Skeletal muscle satellite cell (primary cell): ENCODE results near the gene DNMT3L.
"Not testable (repeated sequence)": the region's sequence is repeated elsewhere in the genome, so short reads cannot be mapped to it uniquely, and the experiment has no call there.

Source experiments
- H3K27me3 ChIP-seq: 2 replicates; pipeline ENCODE4 v1.7.0; 2013; ENCODE audit warnings: low read length; ENCODE audit not compliant: control insufficient read depth, insufficient read depth
- H3K36me3 ChIP-seq: 2 replicates; pipeline ENCODE4 v1.7.0; 2013; ENCODE audit warnings: mild to moderate bottlenecking, control low read depth, low read length; ENCODE audit not compliant: insufficient read depth
- H3K4me1 ChIP-seq: 2 replicates; pipeline ENCODE4 v1.7.0; 2013; ENCODE audit warnings: low read length; ENCODE audit not compliant: control insufficient read depth, insufficient read depth
- H3K4me2 ChIP-seq: 2 replicates; pipeline ENCODE4 v1.7.0; 2013; ENCODE audit warnings: mild to moderate bottlenecking, low read length
- H3K4me3 ChIP-seq: 2 replicates; pipeline ENCODE4 v1.7.0; 2013; ENCODE audit warnings: low read length
- H3K9ac ChIP-seq: 2 replicates; pipeline ENCODE4 v1.7.0; 2013; ENCODE audit warnings: mild to moderate bottlenecking, low read depth, low read length, moderate library complexity
- H3K9me3 ChIP-seq: replicated peaks from 2 replicates; pipeline ENCODE4 v1.7.0; 2013; ENCODE audit warnings: mild to moderate bottlenecking, control low read depth, low read length

DNMT3L gene

DNA sequence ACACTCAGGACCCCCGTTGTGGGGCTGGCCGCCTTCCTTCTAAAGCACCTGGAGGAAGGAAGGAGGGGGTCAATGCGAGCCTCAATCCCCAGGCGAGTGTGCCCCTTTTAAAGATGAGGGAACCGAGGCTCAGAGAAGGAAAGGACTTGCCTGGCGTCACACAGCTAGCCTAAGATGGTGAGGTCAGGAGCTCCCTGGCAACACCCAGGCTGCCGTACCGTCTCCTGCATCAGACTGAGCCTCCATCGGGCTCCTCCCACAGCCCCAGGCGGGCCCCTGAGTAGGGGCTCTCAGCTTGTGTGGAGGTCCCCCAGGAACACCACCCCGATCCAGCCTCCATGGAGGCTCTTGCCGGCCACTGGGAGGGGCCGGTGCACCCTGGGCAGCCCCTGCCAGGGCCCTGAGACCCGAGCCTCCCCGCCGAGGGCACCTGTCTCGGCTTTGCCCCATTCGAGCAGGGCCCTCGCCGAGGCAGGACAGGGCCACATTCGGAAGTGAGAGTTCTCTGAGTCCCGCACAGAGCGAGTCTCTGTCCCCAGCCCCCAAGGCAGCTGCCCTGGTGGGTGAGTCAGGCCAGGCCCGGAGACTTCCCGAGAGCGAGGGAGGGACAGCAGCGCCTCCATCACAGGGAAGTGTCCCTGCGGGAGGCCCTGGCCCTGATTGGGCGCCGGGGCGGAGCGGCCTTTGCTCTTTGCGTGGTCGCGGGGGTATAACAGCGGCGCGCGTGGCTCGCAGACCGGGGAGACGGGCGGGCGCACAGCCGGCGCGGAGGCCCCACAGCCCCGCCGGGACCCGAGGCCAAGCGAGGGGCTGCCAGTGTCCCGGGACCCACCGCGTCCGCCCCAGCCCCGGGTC, 23.7 kb upstream of the DNMT3L start, which contains the start of gene AIRE:
TSS of gene AIRE (plus strand) at position 739 of the 855 bp plus-strand sequence. CDS start 131 bp downstream, outside the sequence.
- Histone ChIP-seq H3K9ac (no peak within 1 kb of the TSS), H3K4me3 (peak within 1 kb of the TSS; percentile 47), H3K4me2 (peak within 1 kb of the TSS; percentile 71), H3K36me3 (no peaks in the 10 kb centered on the region), H3K4me1 (peaks cover 7% of the 10 kb centered on the region), H3K9me3 (no peaks in the 10 kb centered on the region), H3K27me3 (peaks cover 26% of the 10 kb centered on the region)

DNA sequence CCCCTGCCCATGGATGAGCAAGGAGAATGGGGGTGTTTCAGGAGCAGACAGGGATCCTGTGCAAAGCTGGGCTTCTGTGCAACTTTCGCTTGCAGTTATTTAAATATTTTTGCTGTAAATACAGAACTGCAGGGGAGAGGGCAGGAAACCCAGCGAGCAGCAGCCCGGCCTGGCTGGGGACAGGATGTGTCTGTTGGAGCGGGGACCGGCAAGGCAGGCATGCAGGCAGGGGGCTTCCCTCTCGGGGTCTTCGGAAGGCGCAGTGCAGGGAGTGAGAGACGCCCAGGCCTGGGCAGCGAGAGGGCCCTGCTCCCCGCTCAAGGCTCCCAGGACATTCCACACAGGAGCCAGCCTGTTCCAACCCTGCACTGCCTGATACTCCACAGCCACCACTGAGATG, 22.3 kb upstream of the DNMT3L start:
- no peak overlapping the region for H3K9ac ChIP-seq
- no peaks in the 10 kb centered on the region for H3K9me3 ChIP-seq

DNA sequence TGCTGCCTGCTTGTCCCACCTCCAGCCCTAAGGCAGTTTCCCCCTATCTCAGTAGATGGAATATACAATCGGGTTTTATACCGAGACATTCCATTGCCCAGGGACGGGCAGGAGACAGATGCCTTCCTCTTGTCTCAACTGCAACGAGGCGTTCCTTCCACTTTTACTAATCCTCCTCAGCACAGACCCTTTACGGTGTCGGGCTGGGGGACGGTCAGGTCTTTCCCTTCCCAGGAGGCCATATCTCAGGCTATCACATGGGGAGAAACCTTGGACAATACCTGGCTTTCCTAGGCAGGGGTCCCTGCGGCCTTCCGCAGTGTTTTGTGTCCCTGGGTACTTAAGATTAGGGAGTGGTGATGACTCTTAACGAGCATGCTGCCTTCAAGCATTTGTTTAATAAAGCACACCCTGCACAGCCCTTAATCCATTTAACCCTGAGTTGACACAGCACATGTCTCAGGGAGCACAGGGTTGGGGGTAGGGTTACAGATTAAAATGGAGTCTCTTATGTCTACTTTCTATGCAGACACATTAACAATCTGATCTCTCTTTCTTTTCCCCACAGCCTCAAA, 21.6 kb upstream of the DNMT3L start:
- not testable (repeated sequence) for H3K4me3 ChIP-seq, H3K36me3 ChIP-seq, H3K4me2 ChIP-seq, H3K9ac ChIP-seq, H3K4me1 ChIP-seq, H3K9me3 ChIP-seq
- peaks cover 26% of the 10 kb centered on the region for H3K27me3 ChIP-seq

More for the DNA sequence above, 22.3 kb upstream of the DNMT3L start:
- Histone ChIP-seq H3K4me1 (peaks cover 7% of the 10 kb centered on the region), H3K4me2 (no peak overlapping the region), H3K36me3 (no peaks in the 10 kb centered on the region), H3K27me3 (peaks cover 28% of the 10 kb centered on the region), H3K4me3 (no peak overlapping the region)

DNA sequence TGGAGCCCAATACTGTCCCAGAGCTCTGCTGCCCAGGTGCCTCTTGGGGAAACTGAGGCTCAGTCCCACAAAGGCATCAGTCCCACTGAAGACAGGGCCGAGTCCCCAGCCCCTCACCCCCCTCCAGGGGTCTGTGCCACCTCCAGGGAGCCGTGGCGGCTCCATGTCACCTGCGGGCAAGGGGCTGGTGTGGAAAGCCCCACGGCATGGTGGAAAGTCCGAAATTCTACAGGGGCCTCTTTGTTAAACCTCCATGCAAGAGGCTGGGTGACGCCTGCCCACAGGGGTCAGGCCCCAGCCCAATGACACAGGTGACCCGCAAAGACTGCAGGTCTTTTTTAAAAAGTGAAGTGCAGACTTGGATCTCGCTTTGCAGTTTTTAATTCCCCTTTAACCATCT, 20.7 kb upstream of the DNMT3L start:
- Histone ChIP-seq H3K36me3 (no peaks in the 10 kb centered on the region), H3K4me3 (no peak overlapping the region), H3K27me3 (peaks cover 18% of the 10 kb centered on the region), H3K4me2 (no peak overlapping the region), H3K4me1 (peaks cover 7% of the 10 kb centered on the region), H3K9me3 (no peaks in the 10 kb centered on the region), H3K9ac (no peak overlapping the region)

DNA sequence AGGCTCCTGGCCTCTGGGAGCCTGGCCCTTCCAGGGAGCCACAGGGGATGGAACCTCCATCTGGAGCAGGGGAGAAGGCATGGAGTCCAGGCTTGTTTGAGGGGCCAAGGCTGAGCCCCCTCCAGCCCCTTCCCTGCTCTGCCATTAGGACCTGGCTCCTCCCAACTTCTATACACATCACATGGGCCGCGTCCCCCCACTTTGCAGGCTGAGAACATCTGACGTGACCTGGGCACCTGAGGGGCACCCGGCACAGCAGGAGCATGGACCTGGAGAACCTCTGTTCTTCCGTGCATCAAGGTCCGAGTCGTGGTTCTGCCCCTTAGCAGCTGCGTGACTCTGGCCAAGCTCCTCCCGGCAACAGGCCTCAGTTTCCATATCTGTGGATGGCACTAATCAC, 20.1 kb upstream of the DNMT3L start:
- Histone ChIP-seq H3K36me3 (no peaks in the 10 kb centered on the region), H3K4me3 (no peak overlapping the region), H3K4me1 (peaks cover 7% of the 10 kb centered on the region)

DNA sequence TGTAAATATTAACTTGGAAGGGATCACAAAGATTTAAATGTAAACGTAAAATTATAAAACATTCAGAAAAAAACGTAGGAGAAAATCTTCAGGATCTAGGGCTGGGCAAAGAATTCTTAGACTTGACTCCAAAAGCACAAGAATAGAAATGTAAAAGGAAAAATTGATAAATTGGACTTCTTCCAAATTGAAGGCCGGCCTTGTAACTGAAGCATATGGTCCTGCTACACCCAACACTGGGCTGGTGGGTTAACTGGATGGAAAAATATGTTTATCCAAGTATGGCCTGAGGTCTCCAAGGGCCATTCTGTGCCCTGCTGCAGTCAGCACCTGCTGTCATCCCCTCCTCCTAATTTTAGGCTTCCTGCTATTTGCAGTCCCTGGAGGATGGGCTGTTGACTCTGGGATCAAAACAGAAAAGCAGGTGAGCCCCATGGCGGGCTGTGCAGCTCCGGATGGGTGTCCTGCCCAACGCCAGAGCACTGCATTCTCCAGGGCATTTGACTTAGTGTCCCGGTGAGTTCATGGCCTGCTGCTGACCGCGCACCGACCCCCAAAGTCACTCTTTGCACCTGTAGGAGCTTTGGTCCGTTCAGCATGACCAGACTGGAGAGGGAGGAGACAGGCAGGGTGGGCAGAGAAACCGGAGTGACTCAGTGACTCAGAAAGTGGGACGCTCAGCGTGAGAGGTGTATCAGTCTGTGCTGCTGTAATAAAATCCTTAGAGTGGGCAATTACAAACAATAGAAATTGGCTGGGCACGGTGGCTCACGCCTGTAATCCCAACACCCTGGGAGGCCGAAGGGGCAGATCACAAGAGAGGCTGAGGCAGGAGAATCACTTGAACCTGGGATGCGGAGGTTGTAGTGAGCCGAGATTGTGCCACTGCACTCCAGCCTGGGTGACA, 17.9 kb upstream of the DNMT3L start:
- H3K36me3 ChIP-seq, result no peaks in the 10 kb centered on the region
- no peak overlapping the region for H3K4me2 ChIP-seq
- H3K9ac ChIP-seq, result no peak overlapping the region
- H3K27me3 ChIP-seq, result peaks cover 10% of the 10 kb centered on the region
- H3K4me3 ChIP-seq, result no peak overlapping the region
- H3K4me1 ChIP-seq, result no peaks in the 10 kb centered on the region
- no peaks in the 10 kb centered on the region for H3K9me3 ChIP-seq

More for the DNA sequence above, 20.1 kb upstream of the DNMT3L start:
- no peak overlapping the region for H3K4me2 ChIP-seq
- H3K9ac ChIP-seq, result no peak overlapping the region
- no peaks in the 10 kb centered on the region for H3K9me3 ChIP-seq
- H3K27me3 ChIP-seq, result peaks cover 17% of the 10 kb centered on the region

DNA sequence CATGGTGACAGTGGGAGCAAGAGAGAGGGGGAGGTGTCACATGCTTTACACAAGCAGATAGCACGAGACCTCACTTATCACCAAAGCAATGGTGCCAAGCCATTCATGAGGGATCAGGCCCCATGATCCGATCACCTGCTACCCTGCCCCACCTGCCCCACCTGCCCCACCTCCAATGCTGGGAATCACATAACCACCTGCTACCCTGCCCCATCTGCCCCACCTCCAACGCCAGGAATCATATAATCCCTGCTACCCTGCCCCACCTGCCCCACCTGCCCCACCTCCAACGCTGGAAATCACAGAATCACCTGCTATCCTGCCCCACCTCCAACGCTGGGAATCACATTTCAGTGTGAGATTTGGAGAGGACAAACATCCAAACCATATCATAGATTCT, 13.3 kb upstream of the DNMT3L start:
- Histone ChIP-seq H3K9ac (no peak overlapping the region), H3K9me3 (no peaks in the 10 kb centered on the region), H3K4me3 (no peak overlapping the region), H3K27me3 (peaks cover 26% of the 10 kb centered on the region), H3K4me2 (no peak overlapping the region), H3K4me1 (no peaks in the 10 kb centered on the region), H3K36me3 (no peaks in the 10 kb centered on the region)

DNA sequence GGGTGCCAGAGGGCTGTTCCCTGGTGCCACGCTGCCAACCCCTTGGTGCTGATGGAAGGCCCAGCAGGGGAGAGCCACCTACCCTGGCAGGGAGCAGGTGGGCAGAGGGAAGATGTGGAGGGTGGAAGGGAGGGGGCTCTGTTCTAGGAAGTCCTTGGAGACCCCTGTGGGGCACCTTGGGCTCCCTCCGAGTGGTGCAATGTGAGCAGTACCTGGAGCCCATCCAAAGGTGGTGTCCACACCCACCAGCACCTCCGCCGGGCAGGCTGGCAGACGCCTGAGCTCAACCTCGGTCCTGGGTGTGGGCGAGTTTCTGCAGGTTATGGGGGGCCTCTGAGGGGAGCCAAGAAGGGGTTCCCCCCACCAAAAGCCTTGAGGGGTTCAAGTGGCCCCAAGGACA, 11.3 kb upstream of the DNMT3L start:
- Histone ChIP-seq H3K36me3 (no peaks in the 10 kb centered on the region), H3K4me3 (no peak overlapping the region), H3K27me3 (peaks cover 22% of the 10 kb centered on the region), H3K9me3 (no peaks in the 10 kb centered on the region), H3K4me1 (no peaks in the 10 kb centered on the region), H3K9ac (no peak overlapping the region), H3K4me2 (no peak overlapping the region)

DNA sequence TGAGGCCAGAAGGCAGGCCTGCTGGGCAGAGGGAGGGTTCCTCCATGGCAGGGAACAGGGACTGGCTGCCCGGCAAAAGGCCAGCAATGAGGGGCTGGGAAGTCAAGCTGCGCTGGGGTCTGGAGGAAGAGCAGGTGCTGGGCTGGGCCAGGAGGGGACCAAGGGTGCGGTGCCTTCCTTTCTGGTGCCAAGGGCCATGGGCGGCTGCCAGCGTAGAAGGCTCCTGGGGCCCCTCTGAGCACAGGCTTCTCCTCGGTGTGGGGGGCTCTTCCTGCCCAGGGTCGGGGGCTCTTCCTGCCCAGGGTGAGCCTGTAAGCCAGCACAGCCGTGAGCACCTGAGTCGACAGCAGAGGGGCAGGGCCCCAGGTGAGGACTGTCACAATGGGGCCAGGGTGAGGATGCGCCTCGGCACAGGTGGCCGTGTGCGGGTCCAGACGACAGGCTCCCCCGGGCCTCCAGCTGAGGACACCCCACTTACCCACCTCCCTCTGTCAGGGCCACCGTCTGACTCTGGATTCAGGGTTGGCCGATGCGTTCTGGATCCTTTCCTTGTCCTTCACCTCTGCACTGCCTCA, 10.7 kb upstream of the DNMT3L start:
- H3K36me3 ChIP-seq, result no peaks in the 10 kb centered on the region
- no peak overlapping the region for H3K4me2 ChIP-seq
- peaks cover 27% of the 10 kb centered on the region for H3K27me3 ChIP-seq
- no peaks in the 10 kb centered on the region for H3K9me3 ChIP-seq
- no peak overlapping the region for H3K9ac ChIP-seq
- H3K4me1 ChIP-seq, result no peaks in the 10 kb centered on the region
- H3K4me3 ChIP-seq, result no peak overlapping the region

DNA sequence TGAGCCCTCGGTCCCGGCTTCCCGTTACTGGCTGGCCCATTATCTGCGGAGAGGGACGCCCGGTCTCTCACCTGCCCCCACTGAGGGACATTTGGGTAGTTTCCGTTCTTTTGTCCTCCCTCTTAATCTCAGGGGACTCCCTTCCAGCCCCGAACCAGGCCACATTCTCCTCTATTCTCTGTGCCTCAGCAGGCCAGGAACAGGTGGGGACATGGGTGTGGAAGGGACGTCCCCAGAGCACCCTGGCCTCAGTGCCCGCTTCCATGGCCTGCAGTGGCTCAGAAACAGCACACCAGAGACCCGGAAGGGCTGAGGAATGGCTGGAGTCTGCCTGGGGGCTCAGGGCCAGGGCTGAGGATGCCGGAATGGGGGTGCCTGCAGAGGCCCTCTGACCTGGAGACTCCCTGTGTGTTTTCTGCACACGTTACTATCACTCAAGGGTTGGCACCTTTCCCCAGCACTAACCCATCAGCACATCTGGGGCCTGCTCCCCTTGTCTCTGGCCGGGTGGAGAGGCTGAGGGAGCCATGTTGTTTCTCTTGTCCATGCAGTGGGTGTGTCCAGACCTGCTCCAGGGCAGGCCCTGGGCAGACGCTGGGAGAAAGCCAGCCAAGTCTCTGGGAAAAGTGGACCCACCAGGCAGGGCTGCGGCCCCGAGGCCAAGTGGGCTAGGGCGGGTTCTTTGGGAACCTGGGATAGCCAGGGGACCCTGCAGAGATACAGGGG, 10.0 kb upstream of the DNMT3L start:
- peaks cover 27% of the 10 kb centered on the region for H3K27me3 ChIP-seq
- H3K4me1 ChIP-seq, result no peaks in the 10 kb centered on the region
- no peak overlapping the region for H3K4me3 ChIP-seq
- H3K36me3 ChIP-seq, result no peaks in the 10 kb centered on the region
- no peak overlapping the region for H3K4me2 ChIP-seq
- no peak overlapping the region for H3K9ac ChIP-seq
- H3K9me3 ChIP-seq, result no peaks in the 10 kb centered on the region
